ENCODE measurements around the gene RNF115.

The RNF115 gene

DNA sequence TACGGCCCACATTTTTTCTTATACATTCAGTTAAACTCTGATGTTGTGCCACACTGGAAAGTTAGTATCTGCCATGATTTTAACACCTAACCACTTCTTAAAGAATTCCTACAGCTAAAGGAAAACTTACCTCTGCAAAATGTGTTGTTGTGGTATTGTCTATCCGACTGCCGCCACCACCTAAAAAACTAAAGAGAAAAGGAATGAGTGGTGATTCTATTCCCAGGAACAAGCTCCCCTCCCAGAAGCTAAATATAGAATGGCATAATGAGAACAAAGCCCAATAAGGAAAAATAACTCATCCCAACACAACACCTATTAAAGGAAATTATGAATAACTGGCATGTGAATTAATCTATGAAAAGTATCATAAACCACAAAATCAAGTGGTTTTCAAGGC is 39.5 kb downstream of the RNF115 start:
- ChIA-PET POLR2A (no interaction called here), CTCF (interaction anchor here (1.0 kb wide), 1 partner anchor 11 kb away, joined by 3 read pairs; no protein-coding TSS in a partner anchor)
- H3K4me1 ChIP-seq (ENCODE audit: control extremely low read depth in 1 of 4, control insufficient read depth in 4 of 4, insufficient read depth in 4 of 4, low read length in 3 of 4) = no peaks in the 10 kb centered on the region
- no peak for DNase-seq
- no peak overlapping the region for H3K4me3 ChIP-seq (ENCODE audit: control insufficient read depth in 1 of 7, extremely low read depth in 1 of 7, insufficient read depth in 4 of 7, low read depth in 2 of 7, low read length in 6 of 7)
- H3K36me3 ChIP-seq (ENCODE audit: control insufficient read depth in 4 of 4, insufficient read depth in 4 of 4, low read length in 3 of 4) = peaks cover 4 to 20% (median 14%) of the 10 kb centered on the region in 4 experiments
- no peaks in the 10 kb centered on the region for H3K9me3 ChIP-seq (ENCODE audit: control extremely low read depth in 1 of 5, control insufficient read depth in 4 of 5, insufficient read depth in 2 of 5, low read depth in 1 of 5, low read length in 4 of 5)
- H3K27ac ChIP-seq (ENCODE audit: insufficient read depth in 1 of 2, low read depth in 1 of 2, low read length in 2 of 2, poor library complexity in 1 of 2, severe bottlenecking in 2 of 2) = no peak overlapping the region
- no peaks in the 10 kb centered on the region for H3K27me3 ChIP-seq (replicated peaks in 2 of 5; ENCODE audit: control insufficient read depth in 4 of 5, insufficient read depth in 5 of 5, low read length in 4 of 5)
- WGBS (ENCODE audit: insufficient coverage) = 80% methylated on average over 1 of the region's 3 CpGs

DNA sequence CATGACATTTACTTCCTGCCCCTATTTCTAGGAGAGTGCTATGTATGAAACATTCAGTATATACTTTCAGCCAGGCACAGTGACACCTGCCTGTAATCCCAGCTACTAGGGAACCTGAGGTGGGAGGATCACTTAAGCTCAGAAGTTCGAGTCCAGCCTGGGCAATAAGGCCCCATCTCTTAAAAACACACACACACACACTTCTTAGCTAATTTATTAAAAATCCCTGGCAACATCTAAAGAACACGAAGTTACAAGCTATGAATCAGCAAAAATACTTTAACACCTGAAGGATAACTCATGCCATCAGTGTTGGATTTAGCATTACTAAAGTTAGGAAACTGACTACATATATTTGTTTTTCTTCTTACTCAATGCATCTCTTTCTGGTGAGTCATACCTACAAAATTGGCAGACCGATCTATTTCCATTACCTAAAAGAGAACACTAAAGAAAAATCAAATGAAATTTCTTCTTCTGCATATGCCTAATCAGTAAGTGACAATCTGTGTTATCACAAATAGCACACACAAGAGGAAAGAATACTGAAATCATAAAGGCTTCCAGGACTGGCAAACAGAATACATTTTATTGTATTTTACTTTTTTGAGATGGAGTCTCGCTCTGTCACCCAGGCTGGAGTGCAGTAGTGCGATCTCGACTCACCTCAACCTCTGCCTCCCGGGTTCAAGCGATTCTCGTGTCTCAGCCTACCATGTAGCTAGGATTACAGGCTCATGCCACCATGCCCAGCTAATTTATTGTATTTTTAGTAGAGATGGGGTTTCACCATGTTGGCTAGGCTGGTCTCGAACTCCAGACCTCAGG is 41.4 kb downstream of the RNF115 start:
- H3K36me3 ChIP-seq (ENCODE audit: control insufficient read depth in 4 of 4, insufficient read depth in 4 of 4, low read length in 3 of 4) = peaks cover 2 to 20% (median 10%) of the 10 kb centered on the region in 4 experiments
- no peak for DNase-seq
- H3K4me3 ChIP-seq (ENCODE audit: control insufficient read depth in 1 of 7, extremely low read depth in 1 of 7, insufficient read depth in 4 of 7, low read depth in 2 of 7, low read length in 6 of 7) = no peak overlapping the region
- H3K4me1 ChIP-seq (ENCODE audit: control extremely low read depth in 1 of 4, control insufficient read depth in 4 of 4, insufficient read depth in 4 of 4, low read length in 3 of 4) = no peaks in the 10 kb centered on the region
- H3K9me3 ChIP-seq (ENCODE audit: control extremely low read depth in 1 of 5, control insufficient read depth in 4 of 5, insufficient read depth in 2 of 5, low read depth in 1 of 5, low read length in 4 of 5) = no peaks in the 10 kb centered on the region
- no peaks in the 10 kb centered on the region for H3K27me3 ChIP-seq (replicated peaks in 2 of 5; ENCODE audit: control insufficient read depth in 4 of 5, insufficient read depth in 5 of 5, low read length in 4 of 5)
- 89% methylated on average over 3 of the region's 10 CpGs for WGBS (ENCODE audit: insufficient coverage)
- CTCF ChIA-PET = no interaction called here
- POLR2A ChIA-PET = no interaction called here
- no peak overlapping the region for H3K27ac ChIP-seq (ENCODE audit: insufficient read depth in 1 of 2, low read depth in 1 of 2, low read length in 2 of 2, poor library complexity in 1 of 2, severe bottlenecking in 2 of 2)

DNA sequence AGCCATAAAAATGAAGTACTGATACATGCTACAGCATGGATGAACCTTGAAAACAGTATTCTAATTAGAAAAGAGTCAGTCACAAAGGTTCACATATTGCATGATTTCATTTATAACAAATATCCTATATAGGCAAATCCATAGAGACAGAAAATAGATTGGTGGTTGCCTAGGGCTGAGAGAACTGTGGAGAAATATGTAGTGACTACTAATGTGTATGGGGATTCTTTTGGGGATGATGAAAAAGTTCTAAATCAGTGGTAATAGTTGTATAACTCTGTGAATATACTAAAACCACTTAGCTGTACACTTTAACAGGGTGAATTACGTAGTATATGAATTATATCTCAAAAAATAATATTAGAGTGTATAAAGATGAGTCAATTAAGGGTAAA is 45.8 kb downstream of the RNF115 start:
- peaks cover 0 to 17% (median 8%) of the 10 kb centered on the region in 4 experiments for H3K36me3 ChIP-seq (ENCODE audit: control insufficient read depth in 4 of 4, insufficient read depth in 4 of 4, low read length in 3 of 4)
- no peak overlapping the region for H3K4me3 ChIP-seq (ENCODE audit: control insufficient read depth in 1 of 7, extremely low read depth in 1 of 7, insufficient read depth in 4 of 7, low read depth in 2 of 7, low read length in 6 of 7)
- ChIA-PET POLR2A (no interaction called here), CTCF (interaction anchor here (0.9 kb wide), 1 partner anchor 16 kb away, joined by 3 read pairs; no protein-coding TSS in a partner anchor)
- no peaks in the 10 kb centered on the region for H3K4me1 ChIP-seq (ENCODE audit: control extremely low read depth in 1 of 4, control insufficient read depth in 4 of 4, insufficient read depth in 4 of 4, low read length in 3 of 4)
- no peaks in the 10 kb centered on the region for H3K27me3 ChIP-seq (replicated peaks in 2 of 5; ENCODE audit: control insufficient read depth in 4 of 5, insufficient read depth in 5 of 5, low read length in 4 of 5)
- no peaks in the 10 kb centered on the region for H3K9me3 ChIP-seq (ENCODE audit: control extremely low read depth in 1 of 5, control insufficient read depth in 4 of 5, insufficient read depth in 2 of 5, low read depth in 1 of 5, low read length in 4 of 5)
- no peak for DNase-seq
- peak overlapping the region in 1 of 2 experiments; percentile 37 for H3K27ac ChIP-seq (ENCODE audit: insufficient read depth in 1 of 2, low read depth in 1 of 2, low read length in 2 of 2, poor library complexity in 1 of 2, severe bottlenecking in 2 of 2)
- no CpG with 5 or more reads among the region's 1 CpG for WGBS (ENCODE audit: insufficient coverage)

DNA sequence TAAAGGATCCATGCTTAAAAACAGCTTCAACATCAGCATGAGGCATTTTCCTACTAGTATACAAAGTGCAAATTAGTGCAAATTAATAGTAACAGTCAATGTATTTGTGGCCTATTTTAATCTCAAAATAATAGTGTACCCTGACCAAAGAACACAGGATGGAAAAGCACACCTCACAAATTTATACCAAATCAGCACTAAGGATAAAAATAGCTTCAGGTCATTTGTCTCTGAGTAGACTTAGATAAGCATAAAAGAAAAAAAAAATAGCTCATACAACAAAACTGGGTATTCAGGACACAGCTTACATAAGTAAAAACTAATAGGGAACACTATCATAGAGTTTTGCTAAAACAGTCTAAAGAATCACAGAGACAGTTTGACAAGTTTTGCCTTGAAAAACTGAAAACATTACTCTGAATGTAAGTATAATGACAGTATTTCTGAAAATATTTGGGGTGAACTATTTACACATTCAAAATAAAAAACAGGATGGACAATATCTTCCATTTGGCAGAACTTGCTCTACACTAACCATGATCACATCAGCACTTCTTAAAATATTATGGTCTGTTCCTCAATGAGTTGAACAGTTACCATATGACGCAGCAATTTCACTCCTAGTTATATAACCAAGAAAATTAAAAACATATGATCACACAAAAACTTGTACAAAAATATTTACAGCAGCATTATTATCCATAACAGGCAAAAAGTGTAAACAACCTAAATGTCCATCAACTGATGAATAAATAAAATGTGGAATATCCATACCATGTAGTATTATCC is 46.3 kb downstream of the RNF115 start:
- WGBS (ENCODE audit: insufficient coverage) = 100% methylated on average over 1 of the region's 1 CpG
- ChIA-PET POLR2A (no interaction called here), CTCF (interaction anchor here (0.9 kb wide), 1 partner anchor 17 kb away, joined by 3 read pairs; no protein-coding TSS in a partner anchor)

DNA sequence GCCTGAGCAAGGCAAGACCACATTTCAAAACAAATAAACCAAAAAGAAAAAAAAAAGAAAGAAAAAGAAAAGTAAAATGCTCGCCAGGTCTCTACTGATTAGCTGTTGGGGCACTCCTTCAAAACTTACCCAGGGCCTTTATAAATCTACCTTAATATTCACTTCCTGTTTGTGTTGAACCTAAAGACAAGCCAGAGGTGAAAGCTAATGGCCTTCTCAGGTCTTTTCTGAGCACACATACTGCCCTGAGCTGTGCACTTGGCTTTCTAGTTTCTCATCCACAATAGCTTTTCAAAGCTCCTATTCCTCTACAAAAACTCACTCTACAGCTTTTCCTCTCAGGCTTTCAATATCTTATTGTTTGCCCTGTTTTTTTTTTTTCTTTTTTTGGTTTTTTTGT is 50.5 kb downstream of the RNF115 start:
- CTCF ChIA-PET = interaction anchor here (1.3 kb wide), 1 partner anchor 11 kb away, joined by 3 read pairs; no protein-coding TSS in a partner anchor
- H3K4me3 ChIP-seq (ENCODE audit: control insufficient read depth in 1 of 7, extremely low read depth in 1 of 7, insufficient read depth in 4 of 7, low read depth in 2 of 7, low read length in 6 of 7) = no peak overlapping the region
- H3K27ac ChIP-seq (ENCODE audit: insufficient read depth in 1 of 2, low read depth in 1 of 2, low read length in 2 of 2, poor library complexity in 1 of 2, severe bottlenecking in 2 of 2) = no peak overlapping the region
- POLR2A ChIA-PET = interaction anchor here (0.5 kb wide), 1 partner anchor 37 kb away, joined by 5 read pairs; no protein-coding TSS in a partner anchor
- H3K36me3 ChIP-seq (ENCODE audit: control insufficient read depth in 4 of 4, insufficient read depth in 4 of 4, low read length in 3 of 4) = peaks cover 4 to 36% (median 21%) of the 10 kb centered on the region in 4 experiments
- no CpG with 5 or more reads among the region's 1 CpG for whole genome bisulfite sequencing (ENCODE audit: insufficient coverage)
- no peaks in the 10 kb centered on the region for H3K9me3 ChIP-seq (ENCODE audit: control extremely low read depth in 1 of 5, control insufficient read depth in 4 of 5, insufficient read depth in 2 of 5, low read depth in 1 of 5, low read length in 4 of 5)
- DNase-seq = no peak
- H3K4me1 ChIP-seq (ENCODE audit: control extremely low read depth in 1 of 4, control insufficient read depth in 4 of 4, insufficient read depth in 4 of 4, low read length in 3 of 4) = no peaks in the 10 kb centered on the region
- H3K27me3 ChIP-seq (replicated peaks in 2 of 5; ENCODE audit: control insufficient read depth in 4 of 5, insufficient read depth in 5 of 5, low read length in 4 of 5) = no peaks in the 10 kb centered on the region

More for the DNA sequence above, 46.3 kb downstream of the RNF115 start:
- no peaks in the 10 kb centered on the region for H3K27me3 ChIP-seq (replicated peaks in 2 of 5; ENCODE audit: control insufficient read depth in 4 of 5, insufficient read depth in 5 of 5, low read length in 4 of 5)
- peaks cover 2 to 16% (median 9%) of the 10 kb centered on the region in 4 experiments for H3K36me3 ChIP-seq (ENCODE audit: control insufficient read depth in 4 of 4, insufficient read depth in 4 of 4, low read length in 3 of 4)
- no peaks in the 10 kb centered on the region for H3K4me1 ChIP-seq (ENCODE audit: control extremely low read depth in 1 of 4, control insufficient read depth in 4 of 4, insufficient read depth in 4 of 4, low read length in 3 of 4)
- DNase-seq = no peak
- no peaks in the 10 kb centered on the region for H3K9me3 ChIP-seq (ENCODE audit: control extremely low read depth in 1 of 5, control insufficient read depth in 4 of 5, insufficient read depth in 2 of 5, low read depth in 1 of 5, low read length in 4 of 5)
- H3K4me3 ChIP-seq (ENCODE audit: control insufficient read depth in 1 of 7, extremely low read depth in 1 of 7, insufficient read depth in 4 of 7, low read depth in 2 of 7, low read length in 6 of 7) = no peak overlapping the region
- peak overlapping the region in 1 of 2 experiments; percentile 37 for H3K27ac ChIP-seq (ENCODE audit: insufficient read depth in 1 of 2, low read depth in 1 of 2, low read length in 2 of 2, poor library complexity in 1 of 2, severe bottlenecking in 2 of 2)

DNA sequence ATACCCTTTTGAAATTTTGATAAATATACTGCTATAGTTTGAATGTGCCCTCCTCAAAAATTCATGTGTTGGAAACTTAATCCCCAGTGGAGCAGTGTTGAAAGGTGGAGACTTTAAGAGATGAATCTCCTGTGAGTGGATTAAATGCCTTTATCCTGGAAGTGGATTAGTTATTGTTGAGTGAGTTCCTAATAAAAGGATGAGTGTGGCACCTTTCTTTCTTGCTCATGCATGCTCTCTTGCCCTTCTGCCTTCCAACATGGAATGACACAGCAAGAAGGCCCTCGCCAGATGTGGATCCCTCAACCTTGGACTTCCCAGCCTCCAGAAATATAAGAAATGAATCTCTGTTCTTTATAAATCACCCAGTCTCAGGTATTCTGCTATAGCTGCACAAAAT is 52.8 kb downstream of the RNF115 start:
- peaks cover 4 to 40% (median 21%) of the 10 kb centered on the region in 4 experiments for H3K36me3 ChIP-seq (ENCODE audit: control insufficient read depth in 4 of 4, insufficient read depth in 4 of 4, low read length in 3 of 4)
- DNase-seq = no peak
- no peak overlapping the region for H3K4me3 ChIP-seq (ENCODE audit: control insufficient read depth in 1 of 7, extremely low read depth in 1 of 7, insufficient read depth in 4 of 7, low read depth in 2 of 7, low read length in 6 of 7)
- no peaks in the 10 kb centered on the region for H3K4me1 ChIP-seq (ENCODE audit: control extremely low read depth in 1 of 4, control insufficient read depth in 4 of 4, insufficient read depth in 4 of 4, low read length in 3 of 4)
- no peak overlapping the region for H3K27ac ChIP-seq (ENCODE audit: insufficient read depth in 1 of 2, low read depth in 1 of 2, low read length in 2 of 2, poor library complexity in 1 of 2, severe bottlenecking in 2 of 2)
- H3K9me3 ChIP-seq (ENCODE audit: control extremely low read depth in 1 of 5, control insufficient read depth in 4 of 5, insufficient read depth in 2 of 5, low read depth in 1 of 5, low read length in 4 of 5) = no peaks in the 10 kb centered on the region
- ChIA-PET POLR2A (no interaction called here), CTCF (interaction anchor here (0.7 to 2.2 kb wide), 2 partner anchors 9 to 21 kb away, joined by 3 to 4 read pairs; no protein-coding TSS in a partner anchor)
- H3K27me3 ChIP-seq (replicated peaks in 2 of 5; ENCODE audit: control insufficient read depth in 4 of 5, insufficient read depth in 5 of 5, low read length in 4 of 5) = no peaks in the 10 kb centered on the region
- WGBS (ENCODE audit: insufficient coverage) = 100% methylated on average over 1 of the region's 1 CpG

All from common myeloid progenitor, CD34-positive (primary cell).